NCI-H146 treated with DMSO at 0.1 percent for 48 hours (cell line): ENCODE measurements around the gene IGFALS.

Source experiments
- DNase-seq: peaks from one replicate; lab custom pipeline; 2025; ENCODE audit not compliant: unreplicated experiment; lab: John Stamatoyannopoulos, UW

The IGFALS gene

GRCh38 chr16:1777375-1778199 is 15.9 kb downstream of the IGFALS start:
- DNase-seq: no peak

GRCh38 chr16:1776991-1777374 is 16.5 kb downstream of the IGFALS start:
- DNase-seq: no peak

- DNase-seq: no peak
These were observed 16.9 kb downstream of the IGFALS start for GRCh38 chr16:1776672-1776955.

GRCh38 chr16:1775846-1776671 is 17.4 kb downstream of the IGFALS start:
- no peak for DNase-seq

- DNase-seq: no peak
These were observed 18.3 kb downstream of the IGFALS start for GRCh38 chr16:1775006-1775845.

- DNase-seq: no peak
These were observed 19.1 kb downstream of the IGFALS start for GRCh38 chr16:1774448-1774780.

- DNase-seq: peak; percentile 10
These were observed 19.6 kb downstream of the IGFALS start for GRCh38 chr16:1773703-1774447.

GRCh38 chr16:1772908-1773702 is 20.4 kb downstream of the IGFALS start, which contains the start of gene MRPS34:
TSS of gene MRPS34 (minus strand) at chr16:1773134. CDS start at chr16:1773119, 15 bp downstream.
- peak; percentile 80 for DNase-seq

- peak; percentile 25 for DNase-seq
These were observed 21.1 kb downstream of the IGFALS start, which contains the start of gene EME2 for GRCh38 chr16:1772362-1772907. TSS of gene EME2 (plus strand) at chr16:1772810. CDS start at chr16:1773228, 418 bp downstream.

- DNase-seq: peak; percentile 21
These were observed 21.6 kb downstream of the IGFALS start for GRCh38 chr16:1771864-1772361.

GRCh38 chr16:1771188-1771863 is 22.2 kb downstream of the IGFALS start, which contains the start of gene NME3:
TSS of gene NME3 (minus strand) at chr16:1771543. CDS start at chr16:1771534, 9 bp downstream.
- peak; percentile 34 for DNase-seq

- DNase-seq: no peak
These were observed 22.9 kb downstream of the IGFALS start for GRCh38 chr16:1770328-1771187.

GRCh38 chr16:1769402-1770300 is 23.9 kb downstream of the IGFALS start:
- DNase-seq: no peak

GRCh38 chr16:1768767-1769401 is 24.6 kb downstream of the IGFALS start:
- DNase-seq: no peak

- DNase-seq: no peak
These were observed 25.3 kb downstream of the IGFALS start for GRCh38 chr16:1768061-1768766.
